Measurements from ENCODE around the gene TMEM217.

GRCh38 chr6:37285861-37286311 is 27.9 kb upstream of the TMEM217 start:
- no peak for TF ChIP-seq CTCF (conservative IDR thresholded peaks at IDR 0.05)
- no peak for TF ChIP-seq ZFX (IDR thresholded peaks at IDR 0.05)
